Measurements from ENCODE around the gene STRAP. TPM values are rescaled to one million over a fixed set of nuclear protein-coding genes. Genes with fewer than 3 reads are reported as not detected.

The STRAP gene
- total and polyA plus RNA-seq, 2 of the 13 experiments (the other 11 are each of a cell fraction or from before 2014, with no cell fraction given) = 66.9 to 118 TPM

DNA sequence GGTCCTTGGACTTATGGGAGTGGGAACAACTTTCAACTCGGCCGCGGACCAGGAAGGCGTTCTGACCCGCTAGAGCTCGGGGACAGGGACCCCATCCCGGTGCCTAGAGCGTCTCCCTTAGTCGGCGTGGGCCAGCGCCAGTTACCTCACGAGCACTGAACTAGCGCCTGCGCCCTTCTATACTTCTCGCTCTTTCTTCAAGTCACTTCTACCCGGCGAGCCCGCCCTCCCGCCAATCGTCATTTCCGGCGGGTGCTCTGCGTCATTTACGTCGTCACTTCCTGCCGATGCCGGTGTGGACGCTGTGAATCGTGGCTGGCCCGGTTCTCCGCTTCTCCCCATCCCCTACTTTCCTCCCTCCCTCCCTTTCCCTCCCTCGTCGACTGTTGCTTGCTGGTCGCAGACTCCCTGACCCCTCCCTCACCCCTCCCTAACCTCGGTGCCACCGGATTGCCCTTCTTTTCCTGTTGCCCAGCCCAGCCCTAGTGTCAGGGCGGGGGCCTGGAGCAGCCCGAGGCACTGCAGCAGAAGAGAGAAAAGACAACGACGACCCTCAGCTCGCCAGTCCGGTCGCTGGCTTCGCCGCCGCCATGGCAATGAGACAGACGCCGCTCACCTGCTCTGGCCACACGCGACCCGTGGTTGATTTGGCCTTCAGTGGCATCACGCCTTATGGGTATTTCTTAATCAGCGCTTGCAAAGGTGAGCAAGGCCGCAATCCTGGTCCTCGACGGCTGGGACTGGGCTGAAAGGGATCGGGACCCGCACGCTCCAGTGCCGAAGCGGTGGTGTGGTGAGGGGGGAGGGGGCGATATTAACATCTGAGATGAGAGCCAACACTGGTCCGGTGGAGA, at the start of gene STRAP (continued):
- TF ChIP-seq, protein P1, sequence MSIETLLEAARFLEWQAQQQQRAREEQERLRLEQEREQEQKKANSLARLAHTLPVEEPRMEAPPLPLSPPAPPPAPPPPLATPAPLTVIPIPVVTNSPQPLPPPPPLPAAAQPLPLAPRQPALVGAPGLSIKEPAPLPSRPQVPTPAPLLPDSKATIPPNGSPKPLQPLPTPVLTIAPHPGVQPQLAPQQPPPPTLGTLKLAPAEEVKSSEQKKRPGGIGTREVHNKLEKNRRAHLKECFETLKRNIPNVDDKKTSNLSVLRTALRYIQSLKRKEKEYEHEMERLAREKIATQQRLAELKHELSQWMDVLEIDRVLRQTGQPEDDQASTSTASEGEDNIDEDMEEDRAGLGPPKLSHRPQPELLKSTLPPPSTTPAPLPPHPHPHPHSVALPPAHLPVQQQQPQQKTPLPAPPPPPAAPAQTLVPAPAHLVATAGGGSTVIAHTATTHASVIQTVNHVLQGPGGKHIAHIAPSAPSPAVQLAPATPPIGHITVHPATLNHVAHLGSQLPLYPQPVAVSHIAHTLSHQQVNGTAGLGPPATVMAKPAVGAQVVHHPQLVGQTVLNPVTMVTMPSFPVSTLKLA (IDR thresholded peaks at IDR 0.05) = no peak
- 0 out of 2 replicates have a peak, but pooled peaks have one; percentile 20 for TF ChIP-seq KDM3A (CRISPR knock-in tag; IDR thresholded peaks at IDR 0.05; ENCODE audit: low read depth)
- peak; percentile 9; the same call in 1 of the 2 replicates for TF ChIP-seq EEA1 (CRISPR knock-in tag; IDR thresholded peaks at IDR 0.05; ENCODE audit: borderline replicate concordance)
- TF ChIP-seq, protein P2, sequence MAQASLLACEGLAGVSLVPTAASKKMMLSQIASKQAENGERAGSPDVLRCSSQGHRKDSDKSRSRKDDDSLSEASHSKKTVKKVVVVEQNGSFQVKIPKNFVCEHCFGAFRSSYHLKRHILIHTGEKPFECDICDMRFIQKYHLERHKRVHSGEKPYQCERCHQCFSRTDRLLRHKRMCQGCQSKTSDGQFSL (CRISPR knock-in tag; IDR thresholded peaks at IDR 0.05) = no peak
- TF ChIP-seq ZNF547 (CRISPR knock-in tag; IDR thresholded peaks at IDR 0.05) = 0 out of 2 replicates have a peak, but pooled peaks have one; percentile 52
- TF ChIP-seq, protein P3, sequence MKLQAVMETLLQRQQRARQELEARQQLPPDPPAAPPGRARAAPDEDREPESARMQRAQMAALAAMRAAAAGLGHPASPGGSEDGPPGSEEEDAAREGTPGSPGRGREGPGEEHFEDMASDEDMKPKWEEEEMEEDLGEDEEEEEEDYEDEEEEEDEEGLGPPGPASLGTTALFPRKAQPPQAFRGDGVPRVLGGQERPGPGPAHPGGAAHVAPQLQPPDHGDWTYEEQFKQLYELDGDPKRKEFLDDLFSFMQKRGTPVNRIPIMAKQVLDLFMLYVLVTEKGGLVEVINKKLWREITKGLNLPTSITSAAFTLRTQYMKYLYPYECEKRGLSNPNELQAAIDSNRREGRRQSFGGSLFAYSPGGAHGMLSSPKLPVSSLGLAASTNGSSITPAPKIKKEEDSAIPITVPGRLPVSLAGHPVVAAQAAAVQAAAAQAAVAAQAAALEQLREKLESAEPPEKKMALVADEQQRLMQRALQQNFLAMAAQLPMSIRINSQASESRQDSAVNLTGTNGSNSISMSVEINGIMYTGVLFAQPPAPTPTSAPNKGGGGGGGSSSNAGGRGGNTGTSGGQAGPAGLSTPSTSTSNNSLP (IDR thresholded peaks at IDR 0.05; ENCODE audit: low read depth, low read length) = no peak
- no peak for TF ChIP-seq SYNCRIP (IDR thresholded peaks at IDR 0.05; ENCODE audit: insufficient read depth, low read depth, low read length)
- peak; percentile 62 for TF ChIP-seq HNRNPLL (IDR thresholded peaks at IDR 0.05; ENCODE audit: low read depth, low read length, poor library complexity, severe bottlenecking)
- no peak for TF ChIP-seq ZNF530 (CRISPR knock-in tag; IDR thresholded peaks at IDR 0.05; ENCODE audit: low read depth)
- TF ChIP-seq, protein P4, sequence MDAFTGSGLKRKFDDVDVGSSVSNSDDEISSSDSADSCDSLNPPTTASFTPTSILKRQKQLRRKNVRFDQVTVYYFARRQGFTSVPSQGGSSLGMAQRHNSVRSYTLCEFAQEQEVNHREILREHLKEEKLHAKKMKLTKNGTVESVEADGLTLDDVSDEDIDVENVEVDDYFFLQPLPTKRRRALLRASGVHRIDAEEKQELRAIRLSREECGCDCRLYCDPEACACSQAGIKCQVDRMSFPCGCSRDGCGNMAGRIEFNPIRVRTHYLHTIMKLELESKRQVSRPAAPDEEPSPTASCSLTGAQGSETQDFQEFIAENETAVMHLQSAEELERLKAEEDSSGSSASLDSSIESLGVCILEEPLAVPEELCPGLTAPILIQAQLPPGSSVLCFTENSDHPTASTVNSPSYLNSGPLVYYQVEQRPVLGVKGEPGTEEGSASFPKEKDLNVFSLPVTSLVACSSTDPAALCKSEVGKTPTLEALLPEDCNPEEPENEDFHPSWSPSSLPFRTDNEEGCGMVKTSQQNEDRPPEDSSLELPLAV (CRISPR knock-in tag; conservative IDR thresholded peaks at IDR 0.05; ENCODE audit: low read depth) = no peak
- no peak; the same call in 1 of the 2 replicates for TF ChIP-seq ZFP82 (CRISPR knock-in tag; IDR thresholded peaks at IDR 0.05; ENCODE audit: borderline replicate concordance)
- no peak for TF ChIP-seq CBX1 (IDR thresholded peaks at IDR 0.05; ENCODE audit: low read depth)
- peak; percentile 66 for TF ChIP-seq PHF21A (CRISPR knock-in tag; IDR thresholded peaks at IDR 0.05)
- TF ChIP-seq ZBTB7A (CRISPR knock-in tag; IDR thresholded peaks at IDR 0.05) = peak; percentile 41; the same call in 1 of the 2 replicates
- TF ChIP-seq MTA1 (CRISPR knock-in tag; IDR thresholded peaks at IDR 0.05; ENCODE audit: borderline replicate concordance) = peak; percentile 19; the same call in 1 of the 2 replicates
- TF ChIP-seq ZNF850 (CRISPR knock-in tag; conservative IDR thresholded peaks at IDR 0.05) = no peak
- no peak for TF ChIP-seq ISL2 (CRISPR knock-in tag; IDR thresholded peaks at IDR 0.05)
- TF ChIP-seq, protein P5, sequence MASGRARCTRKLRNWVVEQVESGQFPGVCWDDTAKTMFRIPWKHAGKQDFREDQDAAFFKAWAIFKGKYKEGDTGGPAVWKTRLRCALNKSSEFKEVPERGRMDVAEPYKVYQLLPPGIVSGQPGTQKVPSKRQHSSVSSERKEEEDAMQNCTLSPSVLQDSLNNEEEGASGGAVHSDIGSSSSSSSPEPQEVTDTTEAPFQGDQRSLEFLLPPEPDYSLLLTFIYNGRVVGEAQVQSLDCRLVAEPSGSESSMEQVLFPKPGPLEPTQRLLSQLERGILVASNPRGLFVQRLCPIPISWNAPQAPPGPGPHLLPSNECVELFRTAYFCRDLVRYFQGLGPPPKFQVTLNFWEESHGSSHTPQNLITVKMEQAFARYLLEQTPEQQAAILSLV (CRISPR knock-in tag; IDR thresholded peaks at IDR 0.05; ENCODE audit: borderline replicate concordance) = peak; percentile 56
- peak; percentile 54; the same call in 1 of the 2 replicates for TF ChIP-seq ETV6 (CRISPR knock-in tag; conservative IDR thresholded peaks at IDR 0.05)

All from HepG2 (cell line).